Breast epithelium (tissue), 4 donors: ENCODE data around the gene THSD7B. TPM values are rescaled to one million over a fixed set of nuclear protein-coding genes. Genes with fewer than 3 reads are reported as not detected.

Source experiments
- DNase-seq, 2 donors: peaks; one replicate each; pipeline ENCODE4 v3.0.0-alpha.2; 2019; ENCODE audit warnings: low spot score in 2 of 2
- H3K27ac ChIP-seq, 2 donors: fragments of 200-600 bp; sonication (generic) in 1 of 2; one replicate each; pipeline ENCODE4 v1.5.1; 2016 to 2019; ENCODE audit warnings: mild to moderate bottlenecking in 1 of 2
- H3K27me3 ChIP-seq, 2 donors: fragments of 200-600 bp; sonication (generic) in 1 of 2; one replicate each; pipeline versions ENCODE4 v1.5.1 to v1.6.0; 2017 to 2019; ENCODE audit warnings: control low read depth in 1 of 2, mild to moderate bottlenecking in 1 of 2
- H3K36me3 ChIP-seq: fragments of 200-600 bp; one replicate; pipeline ENCODE4 v1.5.1; 2019
- H3K4me1 ChIP-seq, 2 donors: fragments of 200-600 bp; sonication (generic); one replicate each; pipeline ENCODE4 v1.5.1; 2016 to 2019; ENCODE audit warnings: control low read depth in 1 of 2
- H3K4me3 ChIP-seq, 3 donors: fragments of 200-600 bp; sonication (generic); 1 replicate in 2 of 3; 2 replicates in 1 of 3; pipeline ENCODE4 v1.5.1; 2016 to 2019; ENCODE audit warnings: mild to moderate bottlenecking in 3 of 3, moderate library complexity in 2 of 3
- H3K9me3 ChIP-seq, 2 donors: fragments of 200-600 bp; sonication (generic) in 1 of 2; one replicate each; pipeline ENCODE4 v1.5.1; 2016 to 2019; ENCODE audit warnings: control low read depth in 1 of 2
- CTCF ChIP-seq, 3 donors: fragments of 450-650 bp; IDR thresholded peaks; one replicate each; pipeline ENCODE4 v1.5.1; 2016 to 2017; ENCODE audit warnings: antibody characterized with exemption in 3 of 3, mild to moderate bottlenecking in 3 of 3, moderate library complexity in 3 of 3
- POLR2A ChIP-seq: fragments of 450-650 bp; IDR thresholded peaks from one replicate; pipeline ENCODE4 v1.6.1; 2016; ENCODE audit warnings: antibody characterized with exemption, mild to moderate bottlenecking, moderate library complexity
- POLR2AphosphoS5 ChIP-seq, 3 donors: sonication (generic); formaldehyde crosslinking; IDR thresholded peaks; one replicate each; pipeline ENCODE4 v1.6.1; 2017; ENCODE audit warnings: antibody characterized with exemption in 3 of 3
- intact Hi-C: fragments of 100-400 bp; cut with DNase I; formaldehyde crosslinking; loops from one replicate; pipeline ENCODE4 v1.15.1; 2023; ENCODE audit warnings: low total_unique reads
- total RNA-seq, 3 donors: library from RNA; depleted of rRNA; stranded (reverse); fragments of >200 nt; gene quantifications; one replicate each; pipeline ENCODE4 v1.1.0, GENCODE V29; 2016

THSD7B gene
- total RNA-seq, 3 donors from 2014 or later, result 0.73 to 3.3 (median 2.1) TPM

- intact Hi-C loops, result no loop called here
- H3K27me3 ChIP-seq, result no peaks in the 10 kb centered on the region
- no peak for TF ChIP-seq CTCF (IDR thresholded peaks at IDR 0.05)
- TF ChIP-seq POLR2AphosphoS5 (IDR thresholded peaks at IDR 0.05), result no peak
- TF ChIP-seq POLR2A, result no peak
- H3K4me1 ChIP-seq, result no peaks in the 10 kb centered on the region
- H3K27ac ChIP-seq, result no peak overlapping the region
- DNase-seq, result no peak
- H3K9me3 ChIP-seq, result no peaks in the 10 kb centered on the region
- no peak overlapping the region for H3K4me3 ChIP-seq
- H3K36me3 ChIP-seq, result no peaks in the 10 kb centered on the region
Measured at GRCh38 chr2:137435162-137435561, 669.8 kb downstream of the THSD7B start.

- no peaks in the 10 kb centered on the region for H3K36me3 ChIP-seq
- intact Hi-C loops, result no loop called here
- TF ChIP-seq CTCF (IDR thresholded peaks at IDR 0.05), result no peak
- no peaks in the 10 kb centered on the region for H3K27me3 ChIP-seq
- H3K4me3 ChIP-seq, result no peak overlapping the region
- no peak overlapping the region for H3K27ac ChIP-seq
- H3K9me3 ChIP-seq, result no peaks in the 10 kb centered on the region
- H3K4me1 ChIP-seq, result no peaks in the 10 kb centered on the region
- DNase-seq, result no peak
Measured at GRCh38 chr2:137437386-137437785, 672.0 kb downstream of the THSD7B start.

- no peak for TF ChIP-seq POLR2AphosphoS5 (IDR thresholded peaks at IDR 0.05)
- no peak for TF ChIP-seq POLR2A
- no peak for TF ChIP-seq CTCF (IDR thresholded peaks at IDR 0.05)
- Histone ChIP-seq H3K36me3 (no peaks in the 10 kb centered on the region), H3K4me3 (no peak overlapping the region), H3K27ac (no peak overlapping the region), H3K9me3 (no peaks in the 10 kb centered on the region), H3K27me3 (no peaks in the 10 kb centered on the region), H3K4me1 (no peaks in the 10 kb centered on the region)
- intact Hi-C loops, result no loop called here
- no peak for DNase-seq
Measured at GRCh38 chr2:137444970-137445369, 679.6 kb downstream of the THSD7B start.

- Histone ChIP-seq H3K9me3 (no peaks in the 10 kb centered on the region), H3K27ac (no peak overlapping the region), H3K4me1 (no peaks in the 10 kb centered on the region), H3K36me3 (no peaks in the 10 kb centered on the region), H3K27me3 (no peaks in the 10 kb centered on the region), H3K4me3 (no peak overlapping the region)
- no peak for DNase-seq
- intact Hi-C loops, result no loop called here
- no peak for TF ChIP-seq POLR2A
- TF ChIP-seq POLR2AphosphoS5 (IDR thresholded peaks at IDR 0.05), result no peak
- no peak for TF ChIP-seq CTCF (IDR thresholded peaks at IDR 0.05)
Measured at GRCh38 chr2:137449454-137449853, 684.1 kb downstream of the THSD7B start.

GRCh38 chr2:137454886-137455285 is 689.5 kb downstream of the THSD7B start:
- no peaks in the 10 kb centered on the region for H3K27me3 ChIP-seq
- H3K27ac ChIP-seq, result no peak overlapping the region
- TF ChIP-seq CTCF (IDR thresholded peaks at IDR 0.05), result no peak
- no peak for TF ChIP-seq POLR2AphosphoS5 (IDR thresholded peaks at IDR 0.05)
- TF ChIP-seq POLR2A, result no peak
- no peaks in the 10 kb centered on the region for H3K4me1 ChIP-seq
- intact Hi-C loops, result no loop called here
- no peak for DNase-seq
- no peaks in the 10 kb centered on the region for H3K9me3 ChIP-seq
- H3K4me3 ChIP-seq, result no peak overlapping the region
- no peaks in the 10 kb centered on the region for H3K36me3 ChIP-seq
